ENCODE measurements around the gene PRKCA. TPM values are rescaled to one million over a fixed set of nuclear protein-coding genes. Genes with fewer than 3 reads are reported as not detected.

The PRKCA gene
- total and polyA plus RNA-seq, 2 of the 13 experiments (the other 11 are each of a cell fraction or from before 2014, with no cell fraction given) = 18.5 to 21.5 TPM

DNA sequence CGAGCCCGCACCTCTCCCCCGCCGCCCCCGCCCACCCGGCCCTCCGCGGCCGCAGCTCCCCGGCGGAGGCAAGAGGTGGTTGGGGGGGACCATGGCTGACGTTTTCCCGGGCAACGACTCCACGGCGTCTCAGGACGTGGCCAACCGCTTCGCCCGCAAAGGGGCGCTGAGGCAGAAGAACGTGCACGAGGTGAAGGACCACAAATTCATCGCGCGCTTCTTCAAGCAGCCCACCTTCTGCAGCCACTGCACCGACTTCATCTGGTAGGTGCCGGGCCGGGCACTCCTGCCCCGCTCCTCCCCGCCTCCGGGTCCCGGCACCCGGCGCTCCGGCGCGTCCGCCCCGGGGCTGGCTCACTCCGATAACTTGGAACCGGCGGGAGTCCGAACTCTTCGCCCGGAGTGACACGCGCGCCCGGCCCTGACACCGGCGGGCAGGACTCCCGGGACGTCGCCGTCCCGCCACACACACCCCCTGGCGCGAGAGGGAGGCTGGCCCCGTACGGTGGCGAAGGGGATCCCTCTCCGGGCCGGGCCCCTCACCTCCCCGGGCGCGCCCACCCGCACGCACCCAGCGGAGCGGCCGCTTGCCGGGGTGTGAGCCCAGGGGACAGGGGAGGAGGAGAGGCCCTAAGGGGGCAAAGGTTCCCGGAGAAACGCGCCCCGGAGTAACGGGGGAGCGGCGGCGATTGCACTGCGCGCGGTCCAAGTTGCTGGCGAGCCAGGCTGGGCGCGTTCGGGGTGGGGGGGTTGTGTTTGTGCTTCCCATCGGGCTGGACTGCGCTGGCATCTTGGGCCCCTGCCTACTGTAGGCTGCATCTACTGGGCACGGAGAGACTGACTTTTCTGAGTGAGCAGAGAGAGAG is 581 bp downstream of the PRKCA start (continued):
- TF ChIP-seq, protein P1, sequence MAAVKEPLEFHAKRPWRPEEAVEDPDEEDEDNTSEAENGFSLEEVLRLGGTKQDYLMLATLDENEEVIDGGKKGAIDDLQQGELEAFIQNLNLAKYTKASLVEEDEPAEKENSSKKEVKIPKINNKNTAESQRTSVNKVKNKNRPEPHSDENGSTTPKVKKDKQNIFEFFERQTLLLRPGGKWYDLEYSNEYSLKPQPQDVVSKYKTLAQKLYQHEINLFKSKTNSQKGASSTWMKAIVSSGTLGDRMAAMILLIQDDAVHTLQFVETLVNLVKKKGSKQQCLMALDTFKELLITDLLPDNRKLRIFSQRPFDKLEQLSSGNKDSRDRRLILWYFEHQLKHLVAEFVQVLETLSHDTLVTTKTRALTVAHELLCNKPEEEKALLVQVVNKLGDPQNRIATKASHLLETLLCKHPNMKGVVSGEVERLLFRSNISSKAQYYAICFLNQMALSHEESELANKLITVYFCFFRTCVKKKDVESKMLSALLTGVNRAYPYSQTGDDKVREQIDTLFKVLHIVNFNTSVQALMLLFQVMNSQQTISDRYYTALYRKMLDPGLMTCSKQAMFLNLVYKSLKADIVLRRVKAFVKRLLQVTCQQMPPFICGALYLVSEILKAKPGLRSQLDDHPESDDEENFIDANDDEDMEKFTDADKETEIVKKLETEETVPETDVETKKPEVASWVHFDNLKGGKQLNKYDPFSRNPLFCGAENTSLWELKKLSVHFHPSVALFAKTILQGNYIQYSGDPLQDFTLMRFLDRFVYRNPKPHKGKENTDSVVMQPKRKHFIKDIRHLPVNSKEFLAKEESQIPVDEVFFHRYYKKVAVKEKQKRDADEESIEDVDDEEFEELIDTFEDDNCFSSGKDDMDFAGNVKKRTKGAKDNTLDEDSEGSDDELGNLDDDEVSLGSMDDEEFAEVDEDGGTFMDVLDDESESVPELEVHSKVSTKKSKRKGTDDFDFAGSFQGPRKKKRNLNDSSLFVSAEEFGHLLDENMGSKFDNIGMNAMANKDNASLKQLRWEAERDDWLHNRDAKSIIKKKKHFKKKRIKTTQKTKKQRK (IDR thresholded peaks at IDR 0.05; ENCODE audit: low read length) = no peak
- TF ChIP-seq ZSCAN12 (CRISPR knock-in tag; IDR thresholded peaks at IDR 0.05) (no peak), KLF13 (CRISPR knock-in tag; IDR thresholded peaks at IDR 0.05) (0 out of 2 replicates have a peak, but pooled peaks have one; percentile 10), ZBTB3 (CRISPR knock-in tag; IDR thresholded peaks at IDR 0.05; ENCODE audit: borderline replicate concordance, low read depth) (no peak), NKX3-1 (CRISPR knock-in tag; IDR thresholded peaks at IDR 0.05) (0 out of 2 replicates have a peak, but pooled peaks have one; percentile 6), NCOA5 (CRISPR knock-in tag; IDR thresholded peaks at IDR 0.05) (no peak), ZNF83 (CRISPR knock-in tag; IDR thresholded peaks at IDR 0.05; ENCODE audit: borderline replicate concordance) (no peak), KAT7 (CRISPR knock-in tag; IDR thresholded peaks at IDR 0.05; ENCODE audit: borderline replicate concordance) (no peak), SP2 (CRISPR knock-in tag; IDR thresholded peaks at IDR 0.05) (no peak), MTF2 (CRISPR knock-in tag; IDR thresholded peaks at IDR 0.05; ENCODE audit: borderline replicate concordance) (no peak), ZFP62 (CRISPR knock-in tag; IDR thresholded peaks at IDR 0.05) (no peak), SOX5 (CRISPR knock-in tag; IDR thresholded peaks at IDR 0.05; ENCODE audit: borderline replicate concordance) (no peak), ZNF121 (CRISPR knock-in tag; IDR thresholded peaks at IDR 0.05) (peak; percentile 62), EHMT2 (IDR thresholded peaks at IDR 0.05; ENCODE audit: borderline replicate concordance, low read depth, low read length) (no peak), NONO (IDR thresholded peaks at IDR 0.05) (no peak), NONO (CRISPR knock-in tag; conservative IDR thresholded peaks at IDR 0.05) (peak; percentile 80)
- TF ChIP-seq, protein P2, sequence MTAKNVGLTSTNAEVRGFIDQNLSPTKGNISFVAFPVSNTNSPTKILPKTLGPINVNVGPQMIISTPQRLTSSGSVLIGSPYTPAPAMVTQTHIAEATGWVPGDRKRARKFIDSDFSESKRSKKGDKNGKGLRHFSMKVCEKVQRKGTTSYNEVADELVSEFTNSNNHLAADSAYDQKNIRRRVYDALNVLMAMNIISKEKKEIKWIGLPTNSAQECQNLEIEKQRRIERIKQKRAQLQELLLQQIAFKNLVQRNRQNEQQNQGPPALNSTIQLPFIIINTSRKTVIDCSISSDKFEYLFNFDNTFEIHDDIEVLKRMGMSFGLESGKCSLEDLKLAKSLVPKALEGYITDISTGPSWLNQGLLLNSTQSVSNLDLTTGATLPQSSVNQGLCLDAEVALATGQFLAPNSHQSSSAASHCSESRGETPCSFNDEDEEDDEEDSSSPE (CRISPR knock-in tag; IDR thresholded peaks at IDR 0.05) = peak; percentile 48; the same call in 1 of the 2 replicates
- TF ChIP-seq, protein P3, sequence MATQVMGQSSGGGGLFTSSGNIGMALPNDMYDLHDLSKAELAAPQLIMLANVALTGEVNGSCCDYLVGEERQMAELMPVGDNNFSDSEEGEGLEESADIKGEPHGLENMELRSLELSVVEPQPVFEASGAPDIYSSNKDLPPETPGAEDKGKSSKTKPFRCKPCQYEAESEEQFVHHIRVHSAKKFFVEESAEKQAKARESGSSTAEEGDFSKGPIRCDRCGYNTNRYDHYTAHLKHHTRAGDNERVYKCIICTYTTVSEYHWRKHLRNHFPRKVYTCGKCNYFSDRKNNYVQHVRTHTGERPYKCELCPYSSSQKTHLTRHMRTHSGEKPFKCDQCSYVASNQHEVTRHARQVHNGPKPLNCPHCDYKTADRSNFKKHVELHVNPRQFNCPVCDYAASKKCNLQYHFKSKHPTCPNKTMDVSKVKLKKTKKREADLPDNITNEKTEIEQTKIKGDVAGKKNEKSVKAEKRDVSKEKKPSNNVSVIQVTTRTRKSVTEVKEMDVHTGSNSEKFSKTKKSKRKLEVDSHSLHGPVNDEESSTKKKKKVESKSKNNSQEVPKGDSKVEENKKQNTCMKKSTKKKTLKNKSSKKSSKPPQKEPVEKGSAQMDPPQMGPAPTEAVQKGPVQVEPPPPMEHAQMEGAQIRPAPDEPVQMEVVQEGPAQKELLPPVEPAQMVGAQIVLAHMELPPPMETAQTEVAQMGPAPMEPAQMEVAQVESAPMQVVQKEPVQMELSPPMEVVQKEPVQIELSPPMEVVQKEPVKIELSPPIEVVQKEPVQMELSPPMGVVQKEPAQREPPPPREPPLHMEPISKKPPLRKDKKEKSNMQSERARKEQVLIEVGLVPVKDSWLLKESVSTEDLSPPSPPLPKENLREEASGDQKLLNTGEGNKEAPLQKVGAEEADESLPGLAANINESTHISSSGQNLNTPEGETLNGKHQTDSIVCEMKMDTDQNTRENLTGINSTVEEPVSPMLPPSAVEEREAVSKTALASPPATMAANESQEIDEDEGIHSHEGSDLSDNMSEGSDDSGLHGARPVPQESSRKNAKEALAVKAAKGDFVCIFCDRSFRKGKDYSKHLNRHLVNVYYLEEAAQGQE (IDR thresholded peaks at IDR 0.05; ENCODE audit: borderline replicate concordance in 1 of 2, low read depth in 1 of 2, low read length in 2 of 2) = no peak
- TF ChIP-seq, protein P4, sequence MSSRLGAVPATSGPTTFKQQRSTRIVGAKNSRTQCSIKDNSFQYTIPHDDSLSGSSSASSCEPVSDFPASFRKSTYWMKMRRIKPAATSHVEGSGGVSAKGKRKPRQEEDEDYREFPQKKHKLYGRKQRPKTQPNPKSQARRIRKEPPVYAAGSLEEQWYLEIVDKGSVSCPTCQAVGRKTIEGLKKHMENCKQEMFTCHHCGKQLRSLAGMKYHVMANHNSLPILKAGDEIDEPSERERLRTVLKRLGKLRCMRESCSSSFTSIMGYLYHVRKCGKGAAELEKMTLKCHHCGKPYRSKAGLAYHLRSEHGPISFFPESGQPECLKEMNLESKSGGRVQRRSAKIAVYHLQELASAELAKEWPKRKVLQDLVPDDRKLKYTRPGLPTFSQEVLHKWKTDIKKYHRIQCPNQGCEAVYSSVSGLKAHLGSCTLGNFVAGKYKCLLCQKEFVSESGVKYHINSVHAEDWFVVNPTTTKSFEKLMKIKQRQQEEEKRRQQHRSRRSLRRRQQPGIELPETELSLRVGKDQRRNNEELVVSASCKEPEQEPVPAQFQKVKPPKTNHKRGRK (CRISPR knock-in tag; IDR thresholded peaks at IDR 0.05) = no peak

Measured in HepG2 (cell line).